Jurkat, Clone E6-1 (cell line): ENCODE measurements around the gene NAA20.
A peak's percentile ranks its signal among the peaks of the same experiment; 100 is the strongest.

Experiments
- DNase-seq: peaks from one replicate; pipeline ENCODE4 v3.0.0-alpha.2; 2011; ENCODE audit warnings: low read depth, low spot score
- H3K4me3 ChIP-seq: 2 replicates; pipeline ENCODE4 v1.5.1; 2011; ENCODE audit warnings: mild to moderate bottlenecking, low read length, control low read depth, moderate library complexity

The NAA20 gene

GRCh38 chr20:20060234-20060998 is 43.3 kb downstream of the NAA20 start:
- H3K4me3 ChIP-seq = no peak overlapping the region
- DNase-seq = peak; percentile 95

GRCh38 chr20:20063941-20064702 is 47.0 kb downstream of the NAA20 start:
- H3K4me3 ChIP-seq = peak overlapping the region; percentile 7
- peak; percentile 75 for DNase-seq

DNA sequence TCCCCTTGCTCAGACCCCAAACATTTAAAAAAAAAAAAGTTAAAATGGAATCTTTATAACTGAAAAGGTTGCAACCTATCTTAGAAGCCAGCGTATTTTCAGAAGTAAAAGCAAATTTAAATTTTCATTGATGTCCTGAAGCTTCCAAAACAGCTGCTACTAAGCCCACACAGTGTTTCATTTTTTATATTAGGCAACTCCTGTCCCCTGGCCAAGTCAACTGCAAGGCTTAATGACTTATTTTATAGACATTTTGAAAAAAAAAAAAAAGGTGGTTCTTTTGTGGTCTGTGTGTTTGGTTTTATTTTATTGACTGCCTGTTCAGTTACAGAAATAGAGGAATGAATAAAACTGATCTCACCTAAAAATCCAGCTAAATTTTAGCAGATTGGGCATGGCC is 48.2 kb downstream of the NAA20 start:
- DNase-seq = no peak
- H3K4me3 ChIP-seq = no peak overlapping the region

GRCh38 chr20:20070871-20071726 is 53.9 kb downstream of the NAA20 start:
- DNase-seq = no peak
- H3K4me3 ChIP-seq = no peak overlapping the region

- no peak for DNase-seq
Observed at GRCh38 chr20:20073801-20074371, 56.7 kb downstream of the NAA20 start.

GRCh38 chr20:20075032-20075431 is 57.9 kb downstream of the NAA20 start:
- DNase-seq = no peak
- no peak overlapping the region for H3K4me3 ChIP-seq

More at GRCh38 chr20:20073801-20074371, 56.7 kb downstream of the NAA20 start:
- H3K4me3 ChIP-seq = no peak overlapping the region

DNA sequence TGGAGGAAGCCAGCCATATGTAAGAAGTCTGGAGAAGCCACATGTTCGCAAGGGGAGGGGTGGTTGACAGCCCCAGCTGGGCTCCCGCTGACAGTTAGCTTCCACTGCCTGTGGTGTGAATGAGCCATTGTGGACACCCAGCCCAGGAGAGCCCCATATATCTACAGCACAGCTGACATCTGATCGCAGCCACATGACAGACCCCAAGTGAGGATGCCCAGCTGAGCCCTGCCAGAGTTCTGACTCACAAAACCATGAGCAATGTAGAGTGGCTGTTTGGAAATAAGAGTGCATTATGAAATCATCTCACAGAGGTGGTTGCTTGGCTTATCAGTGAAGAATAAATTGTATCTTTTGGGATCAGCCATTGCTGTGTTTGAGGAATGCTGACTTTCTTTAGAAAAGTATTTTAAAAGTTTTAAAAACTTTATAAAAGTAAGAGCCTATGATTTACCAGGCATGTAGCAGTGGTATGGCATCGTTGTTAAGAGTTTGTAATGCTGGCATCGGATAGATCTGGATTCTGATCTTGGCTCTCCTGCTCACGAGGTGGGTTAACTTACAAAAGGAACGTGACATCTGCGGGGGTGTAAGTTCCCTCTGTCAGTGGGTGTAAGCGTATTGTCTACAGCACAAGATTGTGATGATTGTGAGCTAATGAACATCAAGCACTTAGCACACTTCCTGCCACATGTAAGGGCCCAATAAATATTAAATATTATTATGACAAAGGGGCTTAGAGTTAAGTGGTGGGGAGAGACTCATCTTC is 59.3 kb downstream of the NAA20 start:
- H3K4me3 ChIP-seq = no peak overlapping the region
- no peak for DNase-seq

GRCh38 chr20:20078041-20078440 is 60.9 kb downstream of the NAA20 start:
- DNase-seq = no peak
- no peak overlapping the region for H3K4me3 ChIP-seq

DNA sequence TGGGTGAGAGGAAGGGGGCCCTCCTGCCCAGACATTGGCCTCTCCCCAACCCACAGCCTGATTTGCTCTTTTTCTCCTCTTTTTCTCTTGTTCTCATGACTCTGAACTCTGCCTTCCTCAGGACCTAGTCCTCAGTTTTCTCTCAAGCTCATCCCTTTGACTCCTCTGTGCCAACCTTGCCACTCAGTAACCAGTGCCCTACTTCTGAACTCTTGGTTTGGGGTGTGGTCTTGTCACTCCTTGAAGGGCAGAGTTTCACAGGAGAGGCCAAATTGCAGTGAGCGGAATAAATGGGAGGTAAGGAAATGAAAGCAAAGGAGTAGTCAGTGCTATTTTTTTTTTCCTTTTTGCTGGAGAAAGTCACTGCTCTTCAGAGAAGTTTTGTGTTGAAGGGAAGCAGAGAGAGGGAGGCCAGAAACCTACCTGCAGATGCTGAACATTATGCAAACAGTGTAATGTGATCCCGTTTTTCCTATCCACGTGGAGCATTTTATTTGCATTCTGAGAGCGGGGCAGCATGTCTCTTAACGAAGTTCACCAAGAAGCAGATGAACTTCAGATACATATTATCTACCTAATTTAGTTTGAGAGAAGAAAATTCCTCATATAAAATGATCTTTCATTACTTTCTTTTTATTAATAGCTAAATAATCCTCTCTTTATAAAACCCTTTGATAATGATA is 62.1 kb downstream of the NAA20 start:
- no peak for DNase-seq
- H3K4me3 ChIP-seq = no peak overlapping the region
